Islet precursor cell (in vitro differentiated cells): ENCODE measurements around the gene UBE2QL1.

Source experiments
- DNase-seq: peaks from one replicate; pipeline ENCODE4 v3.0.0-alpha.2; 2018

The UBE2QL1 gene

GRCh38 chr5:6430418-6431028 is 18.1 kb upstream of the UBE2QL1 start:
- DNase-seq: peak; percentile 39

DNA sequence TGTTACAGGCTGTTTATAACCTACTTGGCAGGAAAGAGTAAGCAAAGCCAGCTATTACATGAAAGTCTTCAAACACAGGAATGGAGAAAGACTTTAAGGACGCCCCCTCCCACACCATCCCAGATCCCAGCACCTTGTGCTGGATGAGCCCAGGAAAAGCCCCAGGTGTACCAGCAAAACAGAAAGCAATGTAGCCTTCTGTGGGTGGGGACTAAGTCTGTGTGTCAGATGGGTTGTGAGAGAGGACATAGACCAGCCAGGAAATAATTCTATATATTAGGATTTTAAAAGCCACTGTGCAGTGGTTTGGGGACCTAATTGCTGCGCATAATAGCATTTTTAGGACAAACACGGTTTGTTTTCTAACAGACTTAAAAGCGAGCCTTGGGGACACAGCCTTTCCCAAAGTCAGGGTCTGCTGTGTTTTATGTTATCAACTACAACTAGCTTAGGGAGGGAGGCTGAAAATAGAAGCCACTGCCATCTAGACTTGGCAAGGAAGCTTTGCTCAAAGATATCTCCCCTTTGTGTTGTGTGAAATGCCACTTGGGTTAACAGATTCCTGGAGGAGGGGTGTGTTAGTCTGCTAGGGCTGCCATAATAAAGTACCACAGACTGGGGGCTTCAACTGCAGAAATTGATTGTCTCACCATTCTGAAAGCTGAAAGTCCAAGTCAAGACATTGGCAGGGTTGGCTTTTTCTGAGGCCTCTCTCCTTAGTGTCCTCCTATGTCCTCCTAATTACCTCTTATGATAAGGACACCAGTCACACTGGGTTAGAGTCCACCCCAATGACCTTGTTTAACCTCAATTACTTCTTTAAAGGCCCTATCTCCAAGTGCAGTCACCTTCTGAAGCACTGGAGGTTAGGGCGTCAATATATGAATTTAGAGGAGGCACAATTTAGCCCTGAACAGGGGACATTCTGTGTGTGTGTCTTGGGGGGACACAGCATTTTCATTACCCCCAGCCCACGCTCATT is 17.2 kb upstream of the UBE2QL1 start:
- peak; percentile 23 for DNase-seq

GRCh38 chr5:6432206-6432605 is 16.5 kb upstream of the UBE2QL1 start:
- peak; percentile 50 for DNase-seq

DNA sequence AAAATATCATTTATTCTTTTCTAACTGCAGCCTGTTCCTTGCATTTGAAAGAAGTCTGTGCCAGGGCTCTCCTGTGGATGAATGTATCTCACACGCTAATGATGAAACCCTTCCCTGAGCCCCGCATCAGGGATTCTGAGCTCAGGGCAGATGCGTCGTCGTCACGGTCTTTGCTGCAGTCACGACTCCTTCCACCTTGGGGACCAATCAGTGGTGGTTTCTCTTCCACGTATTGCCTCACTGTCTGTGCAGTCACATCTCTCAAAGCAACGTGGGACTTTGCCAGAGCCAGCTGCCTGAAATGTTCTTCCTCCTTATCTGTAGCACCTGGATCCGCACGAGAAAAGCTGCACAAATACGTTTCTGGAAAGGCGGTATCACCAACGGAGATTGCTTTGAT is 13.9 kb upstream of the UBE2QL1 start:
- peak; percentile 29 for DNase-seq

DNA sequence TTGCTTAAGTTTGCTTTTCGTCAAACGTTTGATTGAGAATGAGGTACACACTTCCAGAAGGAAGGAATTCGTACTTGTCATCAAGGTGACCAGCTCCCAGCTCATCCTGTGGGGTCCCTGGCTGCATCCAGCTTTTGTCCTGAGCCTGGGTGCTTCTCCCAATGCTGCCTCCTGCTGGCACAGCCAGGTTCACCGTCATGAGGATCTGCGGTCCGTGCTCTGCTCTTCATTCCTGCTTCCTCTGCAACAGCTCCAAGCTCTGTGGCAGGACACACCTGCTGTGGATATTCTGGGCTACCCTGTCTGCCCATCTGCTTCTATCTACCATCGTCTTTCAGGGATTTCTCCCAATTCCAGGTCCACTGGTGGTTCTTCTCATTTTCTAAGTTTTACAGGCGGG is 13.3 kb upstream of the UBE2QL1 start:
- DNase-seq: peak; percentile 86

DNA sequence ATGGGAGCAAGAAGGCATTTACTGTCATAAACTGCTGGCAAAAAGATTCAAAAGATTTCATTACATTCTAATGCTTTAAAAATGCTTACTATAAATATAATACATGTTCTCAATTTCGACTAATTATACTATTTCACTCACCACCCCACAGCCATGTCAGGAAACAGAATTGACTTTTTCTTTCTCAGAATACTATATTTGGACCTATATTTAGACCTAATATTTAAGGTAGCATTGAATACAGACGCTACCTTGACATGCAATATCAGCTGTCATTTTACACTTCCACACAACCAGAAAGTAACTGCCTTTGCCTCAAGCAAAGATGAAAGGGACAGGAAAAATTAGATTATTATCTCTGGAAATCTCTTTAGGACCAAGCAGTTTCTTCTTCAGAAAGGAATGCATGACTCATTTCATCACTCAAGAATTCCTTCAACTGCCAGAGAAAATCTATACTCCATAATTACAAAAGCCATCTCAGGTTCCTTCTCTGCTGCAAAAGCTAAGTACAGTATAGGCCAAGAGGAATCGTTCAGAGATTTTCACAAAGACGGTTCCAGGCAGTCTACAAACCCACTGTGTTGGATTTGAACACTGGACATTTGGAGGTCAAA is 11.8 kb upstream of the UBE2QL1 start:
- no peak for DNase-seq

GRCh38 chr5:6439588-6440550 is 8.8 kb upstream of the UBE2QL1 start:
- peak; percentile 92 for DNase-seq

- no peak for DNase-seq
Measured at GRCh38 chr5:6442333-6442732, 6.3 kb upstream of the UBE2QL1 start.

GRCh38 chr5:6443326-6443725 is 5.3 kb upstream of the UBE2QL1 start:
- no peak for DNase-seq

- peak; percentile 46 for DNase-seq
Measured at GRCh38 chr5:6446042-6446441, 2.6 kb upstream of the UBE2QL1 start.

- peak; percentile 49 for DNase-seq
Measured at GRCh38 chr5:6446626-6447309, 1.9 kb upstream of the UBE2QL1 start.

GRCh38 chr5:6447384-6448140 is 1.1 kb upstream of the UBE2QL1 start:
- peak; percentile 24 for DNase-seq

DNA sequence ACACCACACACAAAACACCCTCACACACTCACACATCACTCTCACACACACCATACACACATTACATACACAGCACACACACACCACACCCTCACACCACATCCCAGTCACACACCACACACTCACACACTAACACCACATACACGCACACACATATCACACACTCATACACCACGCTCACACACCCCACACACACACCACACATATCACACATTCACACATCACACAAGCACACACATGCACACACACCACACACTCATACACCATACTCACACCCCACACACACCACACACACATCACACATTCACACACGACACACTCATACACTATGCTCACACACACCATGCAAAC is 543 bp upstream of the UBE2QL1 start:
- peak; percentile 22 for DNase-seq

DNA sequence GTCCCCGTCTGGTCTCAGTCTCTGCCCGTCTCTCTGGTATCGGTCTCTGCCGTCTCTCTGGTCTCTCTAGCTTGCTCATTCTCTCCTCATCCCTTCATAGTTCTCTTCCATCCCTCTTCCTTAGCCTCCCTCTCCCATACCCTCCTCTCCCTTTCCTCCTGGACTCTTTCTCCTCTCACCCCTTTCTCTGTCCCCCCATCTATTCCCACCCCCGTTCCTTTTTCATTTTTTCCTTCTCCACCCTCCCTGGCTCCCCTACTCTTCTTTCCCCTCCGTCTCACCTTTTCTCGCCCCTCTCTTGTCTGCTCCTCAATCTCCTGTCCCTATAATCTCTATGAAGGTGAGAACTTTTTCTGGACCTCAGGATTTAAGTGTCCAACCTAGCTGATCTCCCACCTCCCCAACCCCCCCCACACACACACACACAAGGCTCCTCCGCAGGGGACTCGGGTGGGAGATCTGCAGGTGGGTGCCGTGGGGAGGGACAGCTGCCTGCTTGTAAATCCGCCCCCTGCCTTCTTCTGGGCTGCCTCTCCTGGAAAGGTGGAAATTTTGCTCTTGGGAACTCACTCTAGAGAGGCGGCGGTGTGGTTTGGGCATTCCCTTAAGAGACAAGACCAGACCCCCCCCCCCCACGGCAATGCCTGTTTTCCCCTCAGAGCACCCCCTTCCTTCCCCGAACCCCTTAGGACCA is 953 bp downstream of the UBE2QL1 start:
- peak; percentile 41 for DNase-seq

GRCh38 chr5:6450319-6450833 is 1.7 kb downstream of the UBE2QL1 start:
- DNase-seq: peak; percentile 26

DNA sequence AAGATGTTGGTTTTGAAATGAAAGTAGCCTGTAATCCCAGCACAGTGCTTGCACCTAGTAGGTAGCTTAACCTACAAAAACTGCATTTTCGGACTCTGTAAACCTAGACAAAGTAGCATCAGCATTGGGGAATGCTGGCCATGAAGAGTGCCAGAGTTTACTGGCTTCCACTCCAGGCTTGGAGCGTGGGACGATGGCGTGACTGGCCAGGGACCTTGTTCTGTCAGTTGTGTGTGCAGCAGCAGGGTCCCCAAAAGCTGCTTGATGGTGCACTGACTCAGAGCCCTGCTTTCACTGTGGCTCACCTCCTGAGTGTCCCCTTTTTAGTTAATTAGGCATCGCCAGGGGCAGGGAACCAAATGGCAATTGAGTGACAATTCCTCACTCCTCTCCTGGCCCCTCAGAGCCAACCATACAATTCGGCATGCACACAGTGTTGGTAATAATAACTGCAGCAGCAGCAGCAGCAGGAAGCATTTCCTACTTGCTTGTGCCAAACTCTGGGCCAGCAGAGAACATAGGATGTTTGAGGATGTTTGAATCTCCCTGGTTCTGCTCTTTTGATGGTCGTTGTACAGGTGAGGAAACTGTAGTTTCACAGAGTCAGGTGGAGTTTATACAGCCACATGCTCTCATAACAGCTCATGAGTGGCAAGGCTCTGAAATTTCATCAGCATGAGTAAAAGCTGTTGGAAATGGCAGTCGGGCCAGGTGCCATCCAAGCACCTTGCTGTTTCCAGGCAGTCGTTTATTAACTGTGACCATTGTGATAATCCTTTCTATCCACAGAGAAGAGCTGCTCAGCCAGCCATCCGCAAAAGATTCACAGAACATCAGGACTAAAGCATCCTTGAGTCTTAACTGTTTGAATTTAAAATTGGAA is 4.2 kb downstream of the UBE2QL1 start:
- DNase-seq: peak; percentile 33

DNA sequence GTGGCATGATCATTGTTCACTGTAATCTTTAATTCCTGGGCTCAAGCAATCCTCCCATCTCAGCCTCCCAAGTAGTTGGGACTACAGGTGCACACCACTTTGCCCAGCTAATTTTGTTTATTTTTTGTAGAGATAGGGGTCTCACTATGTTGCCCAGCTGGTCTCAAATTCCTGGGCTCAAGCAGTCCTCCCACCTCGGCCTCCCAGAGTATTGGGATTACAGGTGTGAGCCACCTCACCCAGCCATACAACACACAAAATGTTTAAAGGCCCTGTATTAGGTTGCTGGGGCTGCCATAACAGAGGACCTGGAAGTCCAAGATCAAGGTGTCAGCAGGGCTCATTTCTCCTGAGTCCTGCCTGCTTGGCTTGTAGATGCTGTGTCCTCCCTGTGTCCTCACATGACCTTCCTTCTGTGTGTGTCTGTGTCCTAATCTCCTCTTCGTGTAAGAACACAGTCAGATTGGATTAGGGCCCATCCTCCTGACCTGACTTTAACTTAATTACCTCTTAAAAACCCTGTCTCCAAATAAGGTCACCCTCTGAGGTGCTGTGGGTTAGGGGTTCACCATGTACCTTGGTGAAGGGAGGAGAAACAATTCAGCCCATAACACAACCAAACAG is 5.4 kb downstream of the UBE2QL1 start:
- DNase-seq: peak; percentile 22

DNA sequence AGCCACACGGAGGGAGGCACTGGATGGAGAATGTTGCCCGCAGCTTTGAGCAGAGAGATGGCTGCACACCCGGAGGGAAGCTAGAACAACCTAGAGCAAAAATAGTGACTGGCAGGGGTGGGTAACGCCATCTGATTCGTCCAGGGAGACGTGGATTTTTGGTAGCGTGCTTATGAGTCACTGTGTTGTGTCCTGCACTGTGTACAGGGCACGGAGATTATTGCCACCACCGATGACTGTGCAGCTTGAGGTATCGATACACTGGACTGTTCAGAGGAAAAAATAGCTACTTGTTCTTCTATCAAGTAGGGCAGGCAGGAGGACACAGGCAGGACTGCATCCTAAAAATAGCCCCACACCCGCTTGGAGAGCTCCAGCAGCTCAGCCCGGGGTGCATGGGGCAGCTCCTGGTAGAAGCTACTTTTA is 6.0 kb downstream of the UBE2QL1 start:
- peak; percentile 38 for DNase-seq
